K562 (cell line): ENCODE data around the gene PHF10. TPM values are rescaled to one million over a fixed set of nuclear protein-coding genes. Genes with fewer than 3 reads are reported as not detected.

Source experiments
- CBFA2T2 ChIP-seq: fragments of 450-650 bp; conservative IDR thresholded peaks from 2 replicates; pipeline ENCODE4 v1.6.1; 2017; ENCODE audit warnings: mild to moderate bottlenecking
- CEBPB ChIP-seq: fragments of 450-650 bp; IDR thresholded peaks from 2 replicates; pipeline ENCODE4 v1.6.1; 2016; ENCODE audit warnings: missing genetic modification characterization, missing compliant biosample characterization
- CSDE1 ChIP-seq, 2 experiments: fragments of 450-650 bp; IDR thresholded peaks; 2 replicates each; pipeline ENCODE4 v1.6.1; 2016; ENCODE audit warnings: mild to moderate bottlenecking in 1 of 2
- DEAF1 ChIP-seq: fragments of 450-650 bp; formaldehyde crosslinking; IDR thresholded peaks from 2 replicates; pipeline ENCODE4 v1.4.0; 2020; ENCODE audit warnings: mild to moderate bottlenecking, moderate library complexity
- ELK3 ChIP-seq: fragments of 450-650 bp; formaldehyde crosslinking; IDR thresholded peaks from 2 replicates; pipeline ENCODE4 v1.4.0; 2020; ENCODE audit warnings: mild to moderate bottlenecking
- FOXK1 ChIP-seq: sonication (generic); formaldehyde crosslinking; IDR thresholded peaks from 2 replicates; pipeline ENCODE4 v1.8.0; 2022; ENCODE audit warnings: missing genetic modification reagents, mild to moderate bottlenecking, borderline replicate concordance
- FOXK2 ChIP-seq, 2 experiments: fragments of 450-650 bp; IDR thresholded peaks in 1 of 2; conservative IDR thresholded peaks in 1 of 2; 2 replicates each; pipeline ENCODE4 v1.6.1; 2016; ENCODE audit warnings: low read depth in 2 of 2, mild to moderate bottlenecking in 1 of 2
- HDAC3 ChIP-seq: fragments of 450-650 bp; IDR thresholded peaks from 2 replicates; pipeline ENCODE4 v1.6.1; 2018; ENCODE audit warnings: borderline replicate concordance, mild to moderate bottlenecking, moderate library complexity; ENCODE audit not compliant: partially characterized antibody
- HDGF ChIP-seq: fragments of 450-650 bp; IDR thresholded peaks from 2 replicates; pipeline ENCODE4 v1.6.1; 2016
- HES1 ChIP-seq: fragments of 450-650 bp; IDR thresholded peaks from 2 replicates; pipeline ENCODE4 v1.6.1; 2016; ENCODE audit warnings: low read depth, mild to moderate bottlenecking, moderate library complexity
- JUND ChIP-seq, 2 experiments: IDR thresholded peaks; 2 replicates in 1 of 2; 3 replicates in 1 of 2; pipeline ENCODE4 v1.6.1; 2011; ENCODE audit warnings: borderline replicate concordance in 2 of 2, low read depth in 2 of 2, low read length in 2 of 2, improper control_type of control experiment in 1 of 2, missing biosample characterization in 1 of 2, missing genetic modification characterization in 1 of 2, missing genetic modification reagents in 1 of 2
- NR2C2 ChIP-seq, 2 experiments: fragments of 200-800 bp in 1 of 2; sonication (Bioruptor generic) in 1 of 2; sonication (generic) in 1 of 2; formaldehyde crosslinking in 1 of 2; IDR thresholded peaks; 2 replicates each; pipeline versions ENCODE4 v1.6.1 to v1.8.0; 2016 to 2022; ENCODE audit warnings: mild to moderate bottlenecking in 1 of 2, missing compliant biosample characterization in 1 of 2, missing genetic modification characterization in 1 of 2, missing genetic modification reagents in 1 of 2
- SNIP1 ChIP-seq: fragments of 450-650 bp; IDR thresholded peaks from 2 replicates; pipeline ENCODE4 v1.7.1; 2017; ENCODE audit warnings: low read depth, mild to moderate bottlenecking
- TARDBP ChIP-seq: fragments of 450-650 bp; IDR thresholded peaks from 2 replicates; pipeline ENCODE4 v1.6.1; 2016
- THAP12 ChIP-seq: fragments of 250-450 bp; sonication (Bioruptor Pico); IDR thresholded peaks from 2 replicates; pipeline ENCODE4 v1.9.0; 2021; ENCODE audit warnings: mild to moderate bottlenecking, inconsistent platforms
- THRAP3 ChIP-seq: fragments of 450-650 bp; IDR thresholded peaks from 2 replicates; pipeline ENCODE4 v1.6.1; 2016; ENCODE audit warnings: mild to moderate bottlenecking, inconsistent platforms, borderline replicate concordance
- ZNF121 ChIP-seq: sonication (generic); formaldehyde crosslinking; conservative IDR thresholded peaks from 2 replicates; pipeline ENCODE4 v1.8.0; 2022; ENCODE audit warnings: missing genetic modification reagents
- ZNF133 ChIP-seq: fragments of 250-450 bp; sonication (Bioruptor Pico); IDR thresholded peaks from 2 replicates; pipeline ENCODE4 v1.4.0; 2020; ENCODE audit warnings: mild to moderate bottlenecking
- ZNF184 ChIP-seq: sonication (generic); formaldehyde crosslinking; IDR thresholded peaks from 2 replicates; pipeline ENCODE4 v1.5.0; 2020; ENCODE audit warnings: missing genetic modification reagents
- ZNF197 ChIP-seq: fragments of 200-800 bp; sonication (Bioruptor generic); IDR thresholded peaks from 2 replicates; pipeline ENCODE4 v1.6.1; 2016; ENCODE audit warnings: low read depth, missing genetic modification characterization, missing compliant biosample characterization
- ZNF316 ChIP-seq: fragments of 450-650 bp; IDR thresholded peaks from 2 replicates; pipeline ENCODE4 v1.6.1; 2016
- ZNF408 ChIP-seq: fragments of 250-450 bp; sonication (Bioruptor Pico); IDR thresholded peaks from 2 replicates; pipeline ENCODE4 v1.4.0; 2020; ENCODE audit warnings: low read depth, mild to moderate bottlenecking, moderate library complexity
- ZZZ3 ChIP-seq: fragments of 450-650 bp; IDR thresholded peaks from 2 replicates; pipeline ENCODE4 v1.6.1; 2016; ENCODE audit warnings: antibody characterized with exemption, mild to moderate bottlenecking, moderate library complexity
- polyA plus RNA-seq, 8 experiments: library from polyadenylated mRNA; depleted of rRNA in 4 of 8; stranded (reverse) in 5 of 8; unstranded in 3 of 8; fragments of >200 nt; fragmentation: Nextera tagmentation in 2 of 8; fragmentation: Illumina TruSeq in 1 of 8; extraction: Ambion mirVana in 2 of 8; extraction: Trizol in 1 of 8; gene quantifications; 2 replicates each; pipeline versions ENCODE4 v1.2.1 to v1.2.3, GENCODE V29; 2011 to 2014; ENCODE audit warnings: inconsistent platforms in 1 of 8, missing spikeins in 1 of 8
- total RNA-seq, 7 experiments: library from RNA; depleted of rRNA in 6 of 7; stranded (reverse); fragments of >200 nt in 6 of 7; fragmentation: Illumina TruSeq in 2 of 7; extraction: Trizol in 2 of 7; gene quantifications; 2 replicates each; pipeline versions ENCODE4 v1.2.1 to v1.2.3, GENCODE V29; 2011 to 2021; ENCODE audit warnings: low replicate concordance in 1 of 7

The PHF10 gene
- total and polyA plus RNA-seq, 9 of the 15 experiments (the other 6 are each of a cell fraction or from before 2014, with no cell fraction given), result 23.9 to 88.9 (median 46.0) TPM

- no peak for TF ChIP-seq ELK3 (CRISPR knock-in tag)
- no peak for TF ChIP-seq HES1
- TF ChIP-seq ZNF133 (CRISPR knock-in tag), result no peak
- no peak for TF ChIP-seq NR2C2 (CRISPR knock-in tag; IDR thresholded peaks at IDR 0.05)
- TF ChIP-seq NR2C2 (tag; IDR thresholded peaks at IDR 0.05), result peak; percentile 85; the same call in 1 of the 2 replicates
- TF ChIP-seq CSDE1 (IDR thresholded peaks at IDR 0.05), result peak in 1 of 2 experiments; percentile 82; a peak in 1 of 4 replicates
- TF ChIP-seq TARDBP, result peak; percentile 62; the same call in 1 of the 2 replicates
- peak; percentile 76 for TF ChIP-seq THAP12 (CRISPR knock-in tag)
- no peak for TF ChIP-seq SNIP1
- TF ChIP-seq ZNF197 (CRISPR knock-in tag), result no peak
- TF ChIP-seq HDAC3, result no peak
- TF ChIP-seq DEAF1 (CRISPR knock-in tag), result no peak
- peak; percentile 77 to 78 for TF ChIP-seq FOXK2 (conservative IDR thresholded peaks at IDR 0.05 in 1 of 2, IDR thresholded peaks at IDR 0.05 in 1 of 2; ENCODE audit: low read depth in 2 of 2)
- TF ChIP-seq CEBPB (tag), result no peak
- 0 out of 2 replicates have a peak, but pooled peaks have one; percentile 34 for TF ChIP-seq ZZZ3
- no peak for TF ChIP-seq ZNF316
- no peak for TF ChIP-seq CBFA2T2
- TF ChIP-seq THRAP3, result no peak
- TF ChIP-seq FOXK1 (CRISPR knock-in tag), result peak; percentile 91; the same call in 1 of the 2 replicates
- TF ChIP-seq JUND (IDR thresholded peaks at IDR 0.05; ENCODE audit: borderline replicate concordance, low read depth, low read length), result peak; percentile 59
- TF ChIP-seq JUND (tag; IDR thresholded peaks at IDR 0.05; ENCODE audit: borderline replicate concordance, low read depth, low read length), result peak; percentile 3; the same call in 1 of the 3 replicates
- TF ChIP-seq HDGF, result 0 out of 2 replicates have a peak, but pooled peaks have one; percentile 14
- no peak for TF ChIP-seq ZNF121
- no peak for TF ChIP-seq ZNF184
- no peak for TF ChIP-seq ZNF408 (CRISPR knock-in tag)
Measured at GRCh38 chr6:169751242-169752073, 27.2 kb upstream of the PHF10 start, which contains the start of the genes DYNLT2 and ERMARD (continued).
